ENCODE data around the gene TEKT3.

TEKT3 gene

DNA sequence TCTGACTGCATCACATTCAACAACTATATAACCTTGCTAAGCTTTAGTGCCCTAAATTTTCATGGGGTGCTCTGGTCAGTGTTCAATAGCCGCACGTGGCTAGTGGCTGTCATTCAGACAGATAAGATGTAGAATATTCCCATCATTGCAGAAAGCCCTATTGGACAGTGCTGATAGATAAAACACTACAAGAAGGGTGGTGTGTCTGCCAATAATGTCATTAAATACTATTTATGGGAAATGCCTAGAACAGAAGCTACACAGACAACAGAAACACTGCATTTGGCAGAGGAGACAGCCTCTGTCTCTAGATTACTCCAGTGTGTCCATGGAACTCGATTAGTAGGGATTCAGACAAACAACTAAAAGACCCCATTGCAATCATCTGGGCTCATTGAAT lies 47.8 kb downstream of the TEKT3 start:
- no peak for FAIRE-seq
- DNase-seq (ENCODE audit: low spot score) = no peak

DNA sequence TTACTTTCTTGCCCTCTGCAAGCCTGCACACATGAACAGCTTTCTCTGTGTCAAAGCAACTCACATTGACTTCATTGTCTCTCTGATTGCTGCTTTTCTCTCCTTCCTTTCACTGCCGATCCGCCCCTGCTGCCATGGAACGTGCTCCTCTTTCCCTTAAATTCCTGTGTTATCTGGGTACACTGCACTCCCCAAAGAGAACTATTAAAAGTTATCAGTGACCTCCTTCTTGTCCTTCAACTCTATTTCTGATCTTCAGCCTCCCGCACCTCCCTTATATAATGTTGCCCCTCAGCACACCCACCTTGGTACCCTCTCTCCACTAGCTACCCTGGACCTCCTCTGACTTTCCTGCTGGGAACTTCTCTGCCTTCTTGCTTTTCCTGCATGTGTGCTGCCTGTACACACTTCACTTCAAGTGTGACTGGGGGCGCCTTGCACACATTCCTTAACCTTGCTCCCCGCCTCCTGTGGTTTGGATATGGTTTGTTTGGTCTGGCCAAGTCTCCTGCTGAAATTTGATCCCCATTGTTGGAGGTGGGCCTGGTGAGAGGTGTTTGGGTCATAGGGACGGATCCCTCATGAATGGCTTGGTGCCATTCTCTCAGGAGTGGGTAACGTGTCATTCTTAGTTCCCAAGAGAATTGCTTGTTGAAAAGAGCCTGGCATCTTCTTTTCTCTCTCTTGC lies 49.6 kb downstream of the TEKT3 start:
- FAIRE-seq (no peak), DNase-seq (ENCODE audit: low spot score) (peak; percentile 8)

GRCh38 chr17:15290605-15291004 lies 50.8 kb downstream of the TEKT3 start:
- no peak for FAIRE-seq
- no peak for DNase-seq (ENCODE audit: low spot score)

DNA sequence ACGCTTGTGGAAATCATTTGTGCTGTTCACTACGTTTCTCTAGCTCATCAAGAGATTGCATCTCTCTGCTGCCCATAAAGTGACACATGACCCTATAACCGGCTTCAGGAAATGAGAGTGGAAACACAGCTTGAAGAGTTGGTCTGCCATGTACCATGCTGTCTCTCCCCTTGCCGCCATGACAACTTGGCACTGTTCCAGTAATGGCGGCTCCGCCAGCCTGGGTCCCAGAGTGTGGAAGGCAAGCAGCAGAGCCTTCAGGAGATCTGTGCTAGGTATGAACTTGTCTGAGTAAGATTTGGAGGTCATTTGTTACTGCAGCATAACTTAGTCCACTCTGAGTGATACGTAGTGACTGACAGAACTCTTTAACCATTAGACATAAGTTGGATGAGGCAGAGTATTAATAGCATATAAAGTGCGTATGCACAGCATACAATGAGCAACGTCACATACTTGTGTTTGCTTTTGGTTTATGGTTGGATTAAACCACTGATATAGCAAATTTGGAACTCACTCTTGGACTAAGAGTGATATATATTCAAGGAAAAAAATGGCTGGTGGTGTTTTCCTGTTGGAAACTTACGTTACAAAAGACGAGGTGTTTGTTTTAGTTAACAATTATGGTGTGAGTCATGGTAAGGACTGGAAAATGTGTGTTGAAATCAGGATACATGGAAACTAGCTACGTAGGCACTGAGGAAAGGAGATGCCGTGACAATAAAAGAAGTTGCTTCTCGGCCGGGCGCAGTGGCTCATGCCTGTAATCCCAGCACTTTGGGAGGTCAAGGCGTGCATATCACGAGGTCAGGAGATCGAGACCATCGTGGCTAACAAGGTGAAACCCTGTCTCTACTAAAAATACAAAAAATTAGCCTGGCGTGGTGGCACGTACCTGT lies 51.9 kb downstream of the TEKT3 start:
- FAIRE-seq (no peak), DNase-seq (ENCODE audit: low spot score) (peak; percentile 38)

GRCh38 chr17:15288859-15289258 lies 52.5 kb downstream of the TEKT3 start:
- no peak for DNase-seq (ENCODE audit: low spot score)
- FAIRE-seq = no peak

DNA sequence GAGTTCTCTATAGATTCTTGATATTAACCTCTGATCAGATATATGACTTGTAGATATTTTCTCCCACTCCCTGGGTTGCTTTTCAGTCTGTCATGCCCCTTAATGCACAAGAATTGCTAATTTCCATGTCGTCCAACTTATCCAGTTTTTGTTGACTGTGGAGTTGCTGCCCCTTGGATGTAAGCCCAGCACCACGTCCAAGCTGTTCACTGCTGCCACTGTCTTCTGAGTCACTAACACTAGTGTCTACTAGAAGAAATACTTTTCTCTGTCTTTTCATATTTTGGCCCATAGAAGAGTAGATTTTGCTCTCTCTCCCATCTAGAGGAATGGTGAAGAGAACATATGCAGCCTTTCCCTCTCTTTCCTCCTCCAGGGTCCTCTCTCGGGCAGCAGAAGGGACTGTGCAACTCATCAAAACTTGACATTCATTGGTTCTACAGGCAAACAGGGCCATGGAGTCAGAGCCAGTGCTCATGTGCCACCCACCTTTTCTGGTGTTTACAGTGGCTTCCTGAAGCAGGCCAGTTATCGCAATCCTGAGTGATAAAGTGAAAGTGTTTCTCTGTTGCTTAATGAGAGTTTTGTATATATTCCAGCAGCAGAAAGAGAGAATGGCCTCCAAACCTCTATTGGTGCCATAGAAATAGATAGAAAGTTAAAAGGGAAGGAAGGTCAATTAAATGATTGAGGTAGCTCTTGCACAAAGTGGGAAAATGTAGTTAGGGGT lies 53.7 kb downstream of the TEKT3 start:
- DNase-seq (ENCODE audit: low spot score) (no peak), FAIRE-seq (no peak)

DNA sequence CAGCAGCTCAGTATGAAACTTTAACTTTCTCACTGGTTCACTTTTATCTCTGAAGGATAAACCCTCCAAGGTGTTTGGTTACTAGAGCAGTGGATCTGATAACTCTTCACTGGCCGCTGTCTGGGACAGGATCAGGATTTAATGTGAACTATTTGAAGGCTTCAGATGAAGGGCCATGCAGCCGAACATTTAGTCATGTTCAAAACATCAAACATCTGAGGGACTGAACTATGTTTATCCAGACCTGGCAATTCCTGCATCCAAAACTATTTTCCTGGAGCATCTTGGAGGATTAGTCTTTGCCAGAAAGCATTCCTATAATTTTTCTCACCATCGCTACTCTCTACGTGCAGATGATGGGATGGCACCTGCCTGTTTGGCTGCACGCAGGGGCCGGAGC lies 55.9 kb downstream of the TEKT3 start:
- DNase-seq (ENCODE audit: low spot score) = no peak
- no peak for FAIRE-seq

- FAIRE-seq = no peak
- no peak for DNase-seq (ENCODE audit: low spot score)
Observed at GRCh38 chr17:15284537-15284936, 56.9 kb downstream of the TEKT3 start.

- no peak for FAIRE-seq
- DNase-seq (ENCODE audit: low spot score) = no peak
Observed at GRCh38 chr17:15284107-15284506, 57.3 kb downstream of the TEKT3 start.

DNA sequence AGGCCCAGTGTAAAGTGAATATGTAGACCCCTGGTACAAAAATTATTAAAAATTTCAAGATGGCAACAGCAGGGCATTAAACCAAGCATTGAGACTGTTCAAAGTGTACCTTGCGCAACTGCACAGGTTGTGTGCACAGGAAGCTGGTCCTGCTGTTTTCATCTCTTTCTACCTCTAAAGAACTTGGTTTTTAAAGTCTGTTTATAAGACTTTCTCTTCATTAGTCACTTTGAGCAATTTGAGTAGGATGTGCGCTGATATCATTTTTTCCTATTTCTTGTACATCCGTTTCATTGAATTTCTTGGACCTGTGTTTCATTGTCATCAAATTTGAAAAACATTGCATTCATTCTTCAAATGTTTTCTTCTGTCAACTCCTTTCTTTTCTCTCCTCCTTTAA lies 59.5 kb downstream of the TEKT3 start:
- no peak for FAIRE-seq
- no peak for DNase-seq (ENCODE audit: low spot score)

DNA sequence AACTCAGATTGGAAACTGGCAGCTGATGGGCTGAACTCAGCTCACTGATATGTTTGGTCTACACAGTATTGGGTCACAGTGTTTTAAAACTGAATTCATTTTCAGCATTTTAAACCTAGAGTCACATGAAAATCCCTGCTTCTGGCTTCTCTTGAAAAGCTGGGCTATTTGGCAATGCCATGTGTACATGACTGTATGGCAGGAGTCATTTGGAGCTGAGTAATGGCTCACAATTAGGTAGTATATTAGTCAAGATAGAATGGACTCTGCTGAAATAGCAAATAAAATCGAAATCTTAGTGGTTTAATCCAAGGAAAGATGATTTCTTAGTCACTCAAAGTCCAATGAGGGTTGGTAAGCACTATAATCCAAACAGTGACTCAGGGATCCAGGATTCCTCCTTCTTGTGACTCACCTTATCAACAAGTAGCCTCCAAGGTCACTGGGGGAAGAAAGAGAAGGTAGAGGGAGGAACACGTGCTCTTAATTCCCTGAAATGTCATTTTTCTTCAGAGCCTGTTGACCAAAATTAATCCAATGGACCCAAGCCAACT lies 62.4 kb downstream of the TEKT3 start:
- FAIRE-seq = peak; percentile 97
- DNase-seq (ENCODE audit: low spot score) = peak; percentile 96

GRCh38 chr17:15278380-15278779 lies 63.0 kb downstream of the TEKT3 start:
- DNase-seq (ENCODE audit: low spot score) = peak; percentile 66
- peak; percentile 54 for FAIRE-seq

DNA sequence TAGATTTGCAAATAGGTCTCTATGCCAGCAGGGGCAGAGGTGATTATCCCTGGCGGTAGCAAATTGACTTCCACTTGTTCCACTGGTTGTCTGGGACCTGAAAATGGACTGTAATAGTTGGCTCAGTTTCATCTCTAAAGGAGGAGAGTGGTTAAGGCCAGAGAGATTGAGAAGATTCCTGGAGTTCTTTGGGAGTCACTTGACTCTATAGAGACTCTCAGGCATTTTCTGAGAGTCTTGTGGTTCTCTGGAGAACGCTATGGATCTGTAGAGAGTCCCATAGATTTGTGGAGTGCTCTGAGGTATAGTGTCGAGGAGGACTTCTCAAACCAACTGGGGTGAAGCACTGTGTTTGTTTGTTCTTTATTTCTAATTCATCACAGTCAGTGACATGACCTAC lies 67.4 kb downstream of the TEKT3 start:
- no peak for FAIRE-seq
- no peak for DNase-seq (ENCODE audit: low spot score)

DNA sequence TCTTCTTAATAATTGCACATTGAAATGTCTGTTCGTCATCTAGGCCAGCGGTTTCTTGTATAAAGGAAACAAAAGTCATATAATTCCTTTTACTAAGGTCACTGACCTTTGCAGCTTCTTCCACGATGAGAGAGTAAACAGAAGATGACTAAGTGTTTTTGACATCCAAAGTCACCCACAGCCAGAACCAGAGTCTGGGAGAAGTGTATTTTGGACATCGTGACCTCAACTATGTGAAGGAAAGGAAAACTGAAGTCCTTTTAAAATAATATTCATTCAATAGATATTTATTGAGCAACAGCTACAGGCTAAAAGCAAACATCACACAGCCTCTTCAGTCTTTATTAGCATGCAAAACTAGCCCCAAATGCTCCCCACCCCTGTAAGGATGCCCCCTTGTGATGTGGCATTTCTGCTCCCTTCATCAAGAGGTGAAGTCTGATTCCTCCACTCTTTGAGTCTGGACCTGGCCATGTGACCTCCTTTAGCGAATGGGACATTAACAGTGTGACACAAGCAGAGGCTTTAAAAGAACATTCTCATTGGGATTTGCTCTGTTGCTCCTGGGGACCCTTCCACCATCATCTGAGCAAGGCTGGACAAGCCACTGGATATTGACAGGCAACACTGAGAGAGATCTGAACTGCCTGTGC lies 68.1 kb downstream of the TEKT3 start:
- DNase-seq (ENCODE audit: low spot score) (peak; percentile 82), FAIRE-seq (peak; percentile 93)

DNA sequence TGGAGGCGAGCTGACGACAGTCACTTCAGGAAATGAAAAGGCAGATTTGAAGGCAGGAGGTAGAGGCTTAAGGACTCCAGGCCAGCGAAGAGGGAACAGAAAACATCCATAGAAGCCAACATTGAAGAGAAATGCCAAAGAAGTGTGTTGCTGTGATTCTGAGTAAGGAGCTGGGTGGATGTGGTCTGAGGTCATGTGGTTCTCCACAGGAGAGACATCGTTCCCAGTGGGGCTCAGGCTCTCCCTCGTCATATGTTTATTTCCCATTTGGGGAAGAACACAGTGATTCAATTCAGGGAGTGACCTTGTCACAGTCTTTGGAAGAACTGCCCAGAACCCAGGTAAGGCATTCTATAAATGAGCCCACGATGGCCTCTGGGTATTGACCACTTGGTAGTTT lies 69.7 kb downstream of the TEKT3 start:
- DNase-seq (ENCODE audit: low spot score) (no peak), FAIRE-seq (no peak)

GRCh38 chr17:15270628-15271381 lies 70.6 kb downstream of the TEKT3 start:
- no peak for DNase-seq (ENCODE audit: low spot score)
- FAIRE-seq = no peak

DNA sequence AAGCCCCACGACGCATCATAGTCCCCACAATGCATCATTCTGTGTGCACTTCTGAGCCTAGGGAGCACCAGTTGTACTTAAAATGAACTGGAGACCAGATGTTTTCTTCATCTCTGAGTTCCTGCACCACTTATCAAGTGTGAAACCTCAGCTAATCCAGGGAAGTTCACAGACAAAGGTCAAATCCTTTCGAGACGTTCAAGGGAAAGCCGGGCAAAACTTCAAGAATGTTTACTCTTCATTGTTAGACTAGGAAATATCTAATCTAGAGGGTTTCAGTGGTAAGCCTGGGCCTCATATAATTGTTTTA lies 71.7 kb downstream of the TEKT3 start:
- DNase-seq (ENCODE audit: low spot score) = no peak
- FAIRE-seq = no peak

DNA sequence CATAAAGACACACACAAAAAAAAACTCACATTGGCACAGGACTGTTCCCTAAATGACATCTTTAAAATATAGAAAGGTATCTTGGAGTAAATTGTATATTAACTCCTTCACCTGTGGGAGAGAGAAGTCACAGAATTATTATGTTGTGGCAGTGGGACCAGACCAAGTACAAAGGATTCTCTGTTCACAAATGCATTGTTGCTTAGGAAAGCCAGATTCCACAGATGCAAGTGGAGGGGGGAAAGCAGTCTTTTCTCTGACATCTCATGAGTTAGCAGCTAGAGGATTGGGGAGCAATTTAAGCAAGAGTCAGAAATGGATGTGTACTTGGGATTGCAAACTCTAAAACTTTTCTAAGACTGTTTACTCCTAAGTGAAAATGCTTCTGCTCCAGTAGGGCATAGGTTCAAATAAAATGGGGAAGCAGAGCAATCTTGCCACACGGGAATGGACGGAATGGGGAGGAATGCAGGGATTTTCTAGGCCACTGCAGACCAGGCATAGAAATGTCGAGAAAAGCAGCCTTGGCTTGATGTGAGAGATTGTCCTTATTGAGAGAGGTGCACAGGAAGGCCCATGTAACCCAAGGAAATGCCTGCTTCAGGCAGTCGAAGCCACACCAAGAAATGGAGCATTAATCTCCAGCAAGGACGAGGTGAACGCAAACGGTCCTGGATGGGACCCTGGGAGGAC lies 72.2 kb downstream of the TEKT3 start:
- FAIRE-seq (no peak), DNase-seq (ENCODE audit: low spot score) (no peak)

DNA sequence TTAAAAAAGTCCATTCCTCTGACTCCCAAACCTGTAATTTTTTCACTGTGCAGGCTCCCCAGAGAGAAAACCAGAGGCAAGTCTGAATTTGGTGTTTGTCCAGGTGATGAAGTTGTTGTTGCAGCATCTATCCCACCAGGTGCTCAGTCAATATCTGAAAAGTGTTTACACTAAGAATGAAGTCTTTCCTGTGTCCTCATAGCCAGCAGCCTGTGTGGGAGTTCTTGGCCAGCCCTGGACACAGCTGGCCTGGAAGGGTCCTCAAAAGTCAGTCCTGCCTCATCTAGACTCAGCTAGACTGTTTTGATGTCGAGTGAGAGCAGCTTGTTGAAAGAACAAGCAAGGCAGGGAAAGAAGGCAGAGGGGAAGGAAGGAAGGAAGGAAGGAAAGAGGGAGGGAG lies 72.9 kb downstream of the TEKT3 start:
- FAIRE-seq = no peak

GRCh38 chr17:15267996-15268395 lies 73.4 kb downstream of the TEKT3 start:
- FAIRE-seq (no peak), DNase-seq (ENCODE audit: low spot score) (no peak)

More for the DNA sequence above, 72.9 kb downstream of the TEKT3 start:
- DNase-seq (ENCODE audit: low spot score) = no peak
